Left renal cortex interstitium (tissue), 4 donors: Measurements from ENCODE around the gene ANTXR1. TPM values are rescaled to one million over a fixed set of nuclear protein-coding genes. Genes with fewer than 3 reads are reported as not detected.

Experiments
- DNase-seq, 4 donors: peaks; one replicate each; pipeline ENCODE4 v3.0.0-alpha.2; 2013; ENCODE audit warnings: low read depth in 4 of 4, low spot score in 2 of 4, missing footprints in 1 of 4
- polyA plus RNA-seq, 4 donors: library from polyadenylated mRNA; unstranded; fragments of 120-200 nt; gene quantifications; one replicate each; pipeline ENCODE4 v1.2.1, GENCODE V29; 2013; ENCODE audit not compliant: insufficient read length in 4 of 4

Gene ANTXR1
- polyA plus RNA-seq, 4 donors, result 73.7 to 97.7 (median 81.0) TPM

DNA sequence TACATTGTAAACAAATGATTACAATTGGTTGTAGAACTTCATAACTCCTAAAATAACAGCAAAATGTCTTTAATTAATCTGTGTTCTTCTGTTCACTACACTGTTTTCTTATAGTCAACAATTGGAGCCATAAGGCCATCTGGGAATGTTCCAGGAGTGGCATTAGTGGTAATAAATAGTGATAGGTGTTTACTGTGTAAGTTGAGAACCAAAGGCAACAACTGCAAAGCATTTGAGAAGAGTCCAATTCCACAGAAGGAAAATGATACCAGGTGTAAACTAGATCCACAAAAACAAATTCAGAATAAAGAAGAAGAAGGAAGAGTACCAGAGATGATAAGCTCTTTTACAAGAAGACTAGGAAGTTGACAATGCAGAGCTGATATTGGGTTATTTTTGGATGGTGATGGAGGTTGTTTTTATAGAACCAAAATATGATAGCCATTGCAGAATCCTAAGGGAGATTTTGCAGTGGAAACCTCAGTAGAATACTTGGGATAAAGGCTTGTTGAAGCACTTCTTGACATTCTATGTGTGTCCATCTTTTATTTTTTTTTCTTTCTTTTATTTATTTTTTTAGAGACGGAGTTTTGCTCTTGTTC, 52.9 kb downstream of the ANTXR1 start:
- no peak for DNase-seq

DNA sequence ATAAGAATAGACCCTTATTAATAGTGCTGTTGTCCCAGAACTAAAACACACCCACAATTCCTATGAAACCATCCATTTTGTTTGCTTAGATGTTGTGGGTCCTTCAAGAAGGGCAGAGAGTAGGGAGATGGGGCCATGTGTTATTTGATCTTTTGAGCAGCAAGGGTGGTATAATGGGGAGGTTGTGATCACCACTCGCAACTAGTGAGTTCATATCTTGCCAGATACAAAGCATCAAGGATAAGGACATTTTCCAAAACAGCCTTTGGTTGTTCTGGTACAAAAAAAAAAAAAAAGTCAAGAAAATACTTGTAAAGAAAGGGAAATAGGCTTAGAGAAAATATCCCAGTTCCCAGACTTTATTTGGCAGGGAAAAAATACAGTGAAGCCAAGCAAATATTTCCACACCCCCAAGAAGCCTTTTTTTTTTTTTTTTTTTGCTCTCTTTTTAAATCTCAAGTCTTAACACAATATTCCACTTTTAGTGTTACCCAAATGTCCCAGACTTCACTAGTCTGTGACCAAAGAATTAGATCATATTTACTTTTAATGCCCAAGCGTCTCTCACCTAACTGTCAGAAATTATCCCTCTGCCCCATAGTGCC, 54.1 kb downstream of the ANTXR1 start:
- DNase-seq, result no peak

DNA sequence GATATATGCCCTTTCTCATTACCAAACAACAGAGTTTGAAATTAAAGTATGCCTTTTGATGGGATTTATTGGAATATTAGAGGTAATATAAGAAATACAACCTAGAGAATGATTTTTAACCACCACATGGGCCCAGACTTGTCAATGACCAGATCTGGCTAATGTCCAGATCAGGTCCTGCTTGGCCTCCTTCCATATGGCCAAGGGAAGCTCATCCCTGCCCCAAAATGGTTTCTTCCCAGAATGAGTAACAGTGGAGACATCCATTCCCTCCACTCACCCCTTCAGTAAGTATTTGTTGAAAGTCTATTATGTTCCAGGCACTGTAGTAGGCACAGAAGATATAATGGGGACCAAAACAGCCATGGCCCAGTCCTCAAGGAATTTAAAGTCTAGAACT, 54.9 kb downstream of the ANTXR1 start:
- DNase-seq, result no peak

DNA sequence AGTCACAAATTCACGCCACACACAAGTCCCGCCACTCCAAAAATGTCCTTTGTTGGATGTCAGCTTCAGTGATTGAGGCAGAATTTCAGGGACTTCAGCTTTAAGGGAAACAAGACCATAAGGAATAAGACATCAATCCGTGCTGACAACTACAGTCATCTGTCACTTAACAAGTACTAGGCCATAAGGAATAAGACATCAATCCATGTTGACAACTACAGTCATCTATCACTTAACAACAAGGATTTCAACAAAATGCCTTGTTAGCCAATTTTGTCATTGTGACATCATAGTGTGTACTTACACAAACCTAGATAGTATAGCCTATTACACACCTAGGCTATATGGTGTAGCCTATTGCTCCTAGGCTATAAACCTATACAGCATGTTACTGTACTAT, 58.0 kb downstream of the ANTXR1 start:
- no peak for DNase-seq

DNA sequence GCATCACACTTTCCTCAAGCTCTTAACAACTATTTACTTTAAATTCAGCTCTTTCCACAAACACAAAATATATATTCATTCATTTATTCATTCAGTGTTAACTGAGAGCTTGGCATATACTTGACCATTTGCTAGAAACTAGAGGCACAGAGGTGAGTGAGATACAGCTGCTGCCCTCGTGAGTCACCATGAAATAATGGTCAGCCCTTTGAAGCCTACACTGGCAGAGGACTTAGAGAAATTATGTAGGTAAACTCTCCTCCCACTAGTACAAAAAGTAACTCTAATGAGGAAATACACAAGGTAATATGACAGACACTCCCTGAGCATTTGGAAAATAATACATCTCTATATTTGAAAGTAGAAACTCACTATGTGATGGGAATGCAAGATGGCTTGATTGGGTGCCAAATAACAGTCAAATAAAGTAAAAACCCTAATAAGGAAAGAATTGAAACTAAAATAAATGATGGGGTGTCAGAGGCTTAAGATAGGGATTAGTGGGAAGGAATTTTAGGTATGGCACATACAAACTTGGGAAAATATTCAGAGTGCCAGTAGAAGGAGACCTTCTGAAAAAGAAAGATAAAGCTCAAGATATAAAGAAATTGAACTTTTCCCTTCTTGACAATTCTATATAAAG, 61.1 kb downstream of the ANTXR1 start:
- DNase-seq, result no peak

DNA sequence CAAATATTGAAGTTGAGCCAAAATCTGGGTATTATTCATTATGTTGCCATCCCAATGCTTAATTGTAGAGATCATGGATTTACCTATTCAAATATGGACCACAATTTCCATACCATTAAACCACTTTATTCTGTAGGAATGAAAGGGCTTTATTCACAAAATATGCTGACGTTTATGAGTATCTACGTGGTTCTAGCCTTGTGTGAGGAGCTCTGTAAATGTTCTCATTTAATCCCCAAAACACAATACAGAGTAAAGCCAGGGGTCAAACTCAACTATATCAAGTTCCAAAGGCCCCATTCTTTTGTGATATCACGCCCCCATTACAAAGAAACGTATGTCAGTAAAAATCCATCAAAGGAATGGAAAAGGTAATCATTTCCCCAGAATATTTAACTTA, 61.9 kb downstream of the ANTXR1 start:
- DNase-seq, result no peak

DNA sequence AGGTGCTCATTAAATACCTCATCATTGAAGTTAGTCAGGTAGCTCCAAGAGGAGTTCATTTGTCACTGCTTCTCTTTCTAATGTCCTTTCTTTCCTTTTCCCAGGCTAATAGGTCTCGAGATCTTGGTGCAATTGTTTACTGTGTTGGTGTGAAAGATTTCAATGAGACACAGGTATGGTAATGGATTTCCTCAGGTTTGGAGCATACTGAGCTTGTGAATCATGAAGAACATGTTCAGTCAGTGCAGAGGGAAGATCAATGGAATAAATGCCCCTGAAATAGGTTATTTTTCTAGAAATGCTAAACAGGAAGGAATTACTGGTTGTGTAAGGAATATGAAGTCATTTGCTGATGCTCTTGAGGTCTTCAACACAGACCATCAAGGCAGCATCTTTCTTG, 62.5 kb downstream of the ANTXR1 start:
- DNase-seq, result no peak

DNA sequence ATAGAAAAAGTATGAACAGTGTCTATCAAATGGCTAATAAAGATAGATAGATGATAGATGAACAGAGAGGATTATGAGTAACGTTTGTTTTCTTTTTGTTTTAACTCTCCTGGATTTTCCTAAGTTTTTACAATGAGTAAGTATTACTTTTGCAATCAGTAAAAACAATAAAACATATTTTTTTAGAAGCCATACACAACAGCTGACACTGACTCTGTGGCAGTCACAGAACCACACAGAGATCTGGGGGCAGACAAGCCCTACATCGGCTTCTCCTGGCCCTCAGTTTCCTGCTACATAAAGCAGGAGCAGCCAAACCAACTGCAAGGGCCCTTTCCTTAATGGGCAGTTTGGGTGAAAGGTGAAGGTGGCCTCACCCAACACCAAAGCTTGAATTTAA, 63.6 kb downstream of the ANTXR1 start:
- DNase-seq, result no peak

DNA sequence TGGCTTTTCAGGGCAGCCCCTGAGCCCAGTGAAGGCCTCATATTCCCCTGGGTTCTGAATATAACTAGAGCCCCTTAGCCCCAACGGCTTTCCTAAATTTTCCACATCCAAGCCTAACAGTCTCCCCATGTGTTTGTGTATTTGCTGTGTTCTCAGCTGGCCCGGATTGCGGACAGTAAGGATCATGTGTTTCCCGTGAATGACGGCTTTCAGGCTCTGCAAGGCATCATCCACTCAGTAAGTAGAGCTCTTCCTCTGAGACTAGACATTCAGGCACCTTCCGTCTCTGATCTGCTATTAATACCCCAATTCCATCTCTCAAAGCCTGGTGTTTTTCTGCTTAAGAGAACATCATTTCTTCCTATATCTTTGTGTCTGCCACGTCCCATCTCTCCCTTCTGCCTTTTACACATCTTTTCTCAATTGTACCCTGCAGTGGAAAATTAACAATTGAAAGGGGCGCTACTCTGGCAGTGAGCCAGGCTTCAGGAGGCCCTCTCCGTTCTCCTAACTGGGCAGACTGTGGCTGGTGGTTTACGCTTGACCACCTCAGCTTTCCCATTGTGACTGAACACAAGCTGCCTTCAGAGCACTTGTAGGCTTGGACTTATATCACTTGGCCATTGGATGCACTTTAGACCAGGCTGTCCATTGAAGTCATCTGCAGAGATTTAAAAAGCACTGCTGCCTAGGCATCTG, 64.4 kb downstream of the ANTXR1 start:
- DNase-seq, result no peak

DNA sequence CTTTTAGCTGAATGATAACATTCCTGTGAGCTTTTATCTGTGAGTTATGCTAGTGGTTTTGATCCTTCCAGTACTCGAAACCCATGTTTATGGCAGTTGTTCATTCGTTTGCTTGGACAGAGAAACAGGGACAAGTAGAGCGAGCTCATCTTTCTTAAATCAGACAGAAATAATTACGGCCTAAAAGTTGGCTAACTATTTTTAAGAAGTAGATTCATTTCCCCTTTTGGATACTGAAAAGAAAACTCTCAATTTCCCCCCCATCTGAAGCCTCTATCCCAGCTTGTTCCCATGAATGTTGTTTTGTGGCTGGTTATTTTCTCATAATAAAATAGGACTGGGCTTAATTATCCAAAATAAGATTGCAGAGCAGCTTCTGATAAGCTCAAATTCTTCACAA, 67.1 kb downstream of the ANTXR1 start:
- DNase-seq, result no peak

DNA sequence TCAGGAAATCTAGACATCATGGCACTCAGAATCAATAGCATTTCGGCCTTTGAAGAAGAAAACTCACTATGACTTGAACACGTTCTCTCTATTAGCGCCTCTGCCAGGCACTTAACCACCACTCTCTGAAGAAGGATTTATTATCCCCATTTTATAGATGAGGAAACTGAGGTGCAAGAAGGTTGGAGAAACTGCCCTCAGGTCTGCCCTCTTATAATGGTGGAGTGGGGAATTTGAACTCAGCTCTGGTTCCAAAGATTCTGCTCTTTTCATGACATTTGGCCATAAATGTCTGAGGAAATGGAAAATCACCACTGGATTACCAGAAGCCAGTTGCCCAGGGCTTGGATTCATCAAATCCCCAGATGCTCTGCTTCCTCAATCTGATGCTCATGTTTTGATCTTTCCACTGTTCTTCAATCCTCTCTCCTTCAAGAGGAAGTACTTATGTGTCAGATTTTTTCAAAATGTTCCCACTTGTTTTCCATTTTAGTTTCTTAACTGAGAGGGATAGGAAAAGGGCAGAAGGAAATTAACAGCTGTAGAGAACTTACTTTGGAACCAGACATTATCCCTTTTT, 68.1 kb downstream of the ANTXR1 start:
- DNase-seq, result no peak

DNA sequence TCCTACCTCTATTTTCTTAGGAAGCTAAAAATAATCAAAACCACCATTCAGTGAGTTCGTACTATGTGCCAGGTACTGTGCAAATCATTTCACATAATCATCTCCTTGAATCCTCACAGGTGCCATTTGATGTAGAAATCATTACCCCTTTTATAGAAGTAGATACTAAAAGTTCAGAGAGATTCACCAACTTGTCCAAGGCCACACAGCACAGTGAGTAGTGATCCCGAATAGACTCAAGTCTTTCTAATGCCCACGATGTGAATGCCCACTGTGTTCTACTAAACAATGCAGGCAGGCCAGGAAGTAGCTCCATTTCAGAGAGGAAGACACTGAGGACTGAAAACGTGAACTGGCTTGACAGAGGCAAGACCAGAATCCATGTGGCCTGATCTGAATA, 68.8 kb downstream of the ANTXR1 start:
- no peak for DNase-seq

DNA sequence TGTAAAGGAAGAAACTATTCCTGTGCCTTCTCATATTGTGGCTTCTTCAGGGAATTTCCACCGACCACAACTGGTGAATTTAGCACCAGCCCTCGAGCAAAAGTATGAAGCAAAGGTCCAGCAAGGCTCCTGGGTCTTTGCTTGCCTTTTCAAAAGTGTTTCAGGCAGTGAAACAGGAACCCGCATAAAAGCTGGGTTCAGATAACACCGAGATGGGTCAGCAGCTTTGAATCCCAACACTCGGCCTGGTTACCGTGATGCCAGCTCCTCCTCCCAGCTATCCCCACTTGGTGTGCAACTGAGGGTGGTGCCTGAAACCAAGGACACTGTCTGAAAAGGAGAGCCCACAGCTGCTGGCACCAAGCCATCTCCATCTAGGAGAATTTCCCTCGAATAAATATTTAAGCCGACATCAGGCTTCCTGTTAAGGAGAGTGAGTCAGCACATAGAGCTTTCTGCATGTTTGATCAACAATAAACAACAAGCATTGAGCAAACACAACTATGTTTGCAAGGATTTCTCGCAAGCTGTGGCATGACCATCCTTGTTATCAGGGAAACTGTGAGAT, 69.5 kb downstream of the ANTXR1 start:
- peak in 3 of 4 donors; percentile 8 to 23 (median 15) for DNase-seq

DNA sequence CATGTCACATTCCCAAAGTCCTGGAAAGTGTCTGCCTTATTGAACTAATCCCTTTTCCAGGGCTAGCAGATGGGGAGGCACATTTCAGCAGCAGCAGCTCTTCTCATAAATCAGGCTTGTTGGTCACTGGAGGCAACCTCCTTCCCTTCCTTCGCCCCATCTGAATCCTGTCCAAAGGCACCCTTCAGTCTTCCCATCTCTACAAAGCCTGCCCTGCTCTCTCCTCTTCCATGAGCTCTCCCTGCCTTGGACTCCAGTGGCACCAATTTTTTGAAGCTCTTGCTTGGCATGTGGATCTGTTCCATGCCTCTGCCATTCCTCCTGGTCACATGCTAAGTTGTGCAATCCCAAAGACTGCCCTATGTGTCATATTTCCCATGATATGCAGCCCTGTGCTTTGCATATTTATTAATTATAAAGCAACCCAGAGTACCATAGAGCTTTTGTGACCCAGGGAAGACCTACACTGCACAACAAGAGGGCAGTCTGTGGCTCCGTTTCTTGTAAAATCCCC, 70.3 kb downstream of the ANTXR1 start:
- no peak for DNase-seq

DNA sequence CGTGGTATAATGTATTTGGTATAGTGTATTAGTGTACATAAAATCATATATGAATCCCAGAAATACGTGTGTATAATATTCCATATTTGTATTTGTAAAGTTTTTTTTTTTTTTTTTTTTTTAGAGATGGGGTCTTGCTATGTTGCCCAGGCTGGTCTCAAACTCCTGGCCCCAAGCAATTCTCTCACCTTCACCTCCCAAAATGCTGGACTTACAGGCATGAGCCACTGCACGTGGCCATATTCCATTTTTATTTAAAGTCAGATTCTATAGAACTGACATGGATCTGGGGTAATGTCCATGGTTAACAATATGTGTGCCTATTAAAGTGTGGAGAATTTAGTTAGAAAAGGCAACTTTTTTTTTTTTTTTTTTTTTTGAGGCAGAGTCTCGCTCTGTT, 71.5 kb downstream of the ANTXR1 start:
- no peak for DNase-seq

DNA sequence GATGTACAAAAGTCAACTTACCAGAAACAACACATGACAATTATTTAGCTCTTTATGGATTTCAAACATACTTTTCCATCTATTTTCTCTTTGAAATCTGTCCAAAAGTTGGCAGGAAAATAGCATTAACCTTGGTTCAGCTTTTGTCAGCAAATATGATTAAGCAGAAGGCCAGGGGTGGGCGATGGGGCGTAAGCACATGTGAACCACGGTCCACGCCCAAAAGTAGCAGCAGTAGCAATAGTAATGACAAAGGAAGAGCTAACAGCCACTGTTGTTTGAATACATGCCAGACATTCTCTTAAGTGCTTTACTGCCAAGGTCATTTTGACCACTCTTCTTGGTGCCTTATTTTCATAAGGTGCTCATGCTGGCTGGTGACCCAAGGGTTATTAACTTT, 73.5 kb downstream of the ANTXR1 start:
- DNase-seq, result no peak

DNA sequence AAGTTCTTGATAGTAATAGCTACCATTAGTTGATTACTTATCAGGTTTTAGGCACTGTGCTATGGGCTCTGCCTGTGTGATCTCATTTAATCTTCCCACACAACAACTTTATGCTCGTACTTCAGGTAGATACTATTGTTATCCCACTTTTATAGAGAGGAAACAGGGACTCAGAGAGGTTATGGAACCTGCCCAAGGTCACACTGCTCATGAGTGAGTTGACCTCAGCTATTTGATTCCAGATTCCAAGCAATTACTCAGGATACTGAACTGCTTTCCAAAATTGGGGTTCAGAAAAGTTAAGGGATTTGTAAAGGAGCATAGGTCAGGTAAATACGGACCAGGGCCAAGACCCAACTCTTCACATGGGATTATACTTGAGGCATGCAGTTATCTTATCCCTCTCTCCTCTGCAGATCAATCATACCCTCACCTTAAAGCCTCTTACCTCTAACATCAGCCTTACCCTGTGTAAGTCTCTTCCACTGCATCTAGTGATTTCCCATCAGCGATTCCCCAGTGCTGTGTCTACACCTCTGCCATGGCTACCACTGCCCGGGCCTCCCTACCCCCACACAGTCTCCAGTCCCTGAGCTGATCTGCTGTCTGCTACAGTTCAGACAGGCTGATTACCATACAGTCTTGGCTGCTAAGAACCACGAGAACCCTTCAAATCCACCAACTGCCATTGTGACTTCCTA, 74.4 kb downstream of the ANTXR1 start:
- no peak for DNase-seq

DNA sequence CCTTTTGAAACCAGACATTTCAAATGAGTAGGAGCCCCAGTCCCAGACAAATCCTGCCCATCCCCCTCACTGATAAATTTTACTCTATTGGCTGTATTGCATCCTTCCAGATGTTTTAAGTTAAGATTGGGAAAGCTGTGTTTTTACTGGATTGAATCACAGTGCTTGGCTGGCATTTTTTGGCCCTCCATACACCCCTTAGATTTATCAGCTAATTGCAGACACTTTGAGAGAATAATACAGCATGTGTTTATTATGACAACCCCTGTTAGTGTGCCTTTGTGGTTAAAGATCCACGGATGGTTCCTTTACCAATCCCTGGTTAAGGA, 74.9 kb downstream of the ANTXR1 start:
- no peak for DNase-seq

DNA sequence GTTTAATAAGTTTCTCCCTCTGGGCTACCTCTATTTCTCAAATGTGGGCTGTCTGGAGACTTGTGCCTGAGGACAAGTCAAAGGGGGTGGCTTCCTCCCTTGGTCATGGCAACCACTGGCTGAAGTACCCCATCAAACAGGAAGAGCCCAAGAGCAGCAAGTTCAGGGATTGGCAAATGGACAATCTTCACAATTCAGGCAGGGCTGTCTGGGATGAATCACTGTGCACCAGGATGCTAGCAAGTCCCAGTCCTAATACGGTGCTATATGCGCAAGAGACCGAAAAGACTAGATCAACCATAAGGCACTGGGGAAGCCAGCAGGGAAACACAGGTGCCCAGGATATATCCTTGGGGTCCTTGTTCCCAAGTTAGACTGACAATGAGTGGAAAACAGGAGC, 75.5 kb downstream of the ANTXR1 start:
- no peak for DNase-seq

DNA sequence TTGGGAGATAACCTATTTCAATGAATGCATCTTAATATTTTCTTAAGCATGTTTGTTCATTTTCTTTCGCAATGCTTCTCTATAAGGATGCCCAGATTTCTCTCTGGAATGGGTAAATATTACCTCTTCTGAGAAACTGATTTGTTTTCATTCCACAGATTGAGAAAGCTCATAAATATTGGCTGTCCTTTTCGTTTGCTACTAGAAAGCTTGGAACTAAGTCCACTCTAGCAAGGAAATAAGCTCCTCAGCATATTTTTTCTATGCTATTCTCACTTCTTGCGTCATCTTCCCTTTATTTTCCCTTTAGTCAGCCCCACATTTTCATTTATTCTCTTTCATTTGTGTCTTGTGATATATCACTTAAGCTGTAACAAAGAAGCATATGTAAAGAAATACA, 76.3 kb downstream of the ANTXR1 start:
- no peak for DNase-seq
